AG04449 (cell line): ENCODE data around the gene ADGRG6.

Source experiments
- CTCF ChIA-PET: fragments of 350-600 bp; formaldehyde crosslinking; extraction: SDS; loops from one replicate; lab custom pipeline; 2021; ENCODE audit warnings: antibody characterized with exemption; lab: Yijun Ruan, JAX
- POLR2A ChIA-PET: fragments of 400-600, 350-600 bp; formaldehyde crosslinking; extraction: SDS; loops from one replicate; lab custom pipeline; 2020; ENCODE audit warnings: antibody characterized with exemption, inconsistent platforms; lab: Yijun Ruan, JAX
- DNase-seq: peaks from one replicate; pipeline ENCODE4 v3.0.0-alpha.2; 2010; ENCODE audit warnings: low read depth, low spot score
- H3K4me3 ChIP-seq: 2 replicates; pipeline ENCODE4 v1.5.1; 2011; ENCODE audit warnings: low read depth, mild to moderate bottlenecking, control low read depth, low read length
- CTCF ChIP-seq: IDR thresholded peaks from one replicate; pipeline ENCODE4 v1.5.1; 2011; ENCODE audit warnings: mild to moderate bottlenecking, moderate library complexity, low read length, control low read depth, inconsistent platforms; ENCODE audit not compliant: insufficient read depth; ENCODE audit errors: missing control alignments

ADGRG6 gene

GRCh38 chr6:142293121-142293520, 8.7 kb upstream of the ADGRG6 start:
- no peak for DNase-seq
- CTCF ChIA-PET: interaction anchor here (1.4 kb wide), 1 partner anchor 13 kb away, joined by 3 read pairs; no protein-coding TSS in a partner anchor
- H3K4me3 ChIP-seq: no peak overlapping the region
- POLR2A ChIA-PET: no interaction called here
- TF ChIP-seq CTCF: no peak

GRCh38 chr6:142294679-142295078, 7.1 kb upstream of the ADGRG6 start:
- H3K4me3 ChIP-seq: no peak overlapping the region
- CTCF ChIA-PET: no interaction called here
- POLR2A ChIA-PET: no interaction called here
- no peak for DNase-seq
- no peak for TF ChIP-seq CTCF

- ChIA-PET POLR2A (no interaction called here), CTCF (no interaction called here)
- H3K4me3 ChIP-seq: no peak overlapping the region
- TF ChIP-seq CTCF: no peak
- no peak for DNase-seq
Measured at GRCh38 chr6:142296975-142297604, 4.7 kb upstream of the ADGRG6 start.

GRCh38 chr6:142297605-142297995, 4.2 kb upstream of the ADGRG6 start:
- no peak for DNase-seq
- no peak for TF ChIP-seq CTCF
- POLR2A ChIA-PET: interaction anchor here (0.7 kb wide), 1 partner anchor 8 kb away, joined by 3 read pairs; no protein-coding TSS in a partner anchor
- CTCF ChIA-PET: no interaction called here
- no peak overlapping the region for H3K4me3 ChIP-seq

GRCh38 chr6:142297996-142298753, 3.6 kb upstream of the ADGRG6 start:
- ChIA-PET CTCF (no interaction called here), POLR2A (interaction anchor here (0.7 kb wide), 1 partner anchor 8 kb away, joined by 3 read pairs; no protein-coding TSS in a partner anchor)
- DNase-seq: peak; percentile 70
- no peak overlapping the region for H3K4me3 ChIP-seq
- no peak for TF ChIP-seq CTCF

- H3K4me3 ChIP-seq: no peak overlapping the region
- no peak for DNase-seq
- ChIA-PET POLR2A (no interaction called here), CTCF (no interaction called here)
- TF ChIP-seq CTCF: no peak
Measured at GRCh38 chr6:142300302-142300701, 1.5 kb upstream of the ADGRG6 start.
